Astrocyte (in vitro differentiated cells and primary cell): ENCODE measurements around the gene S100PBP.

Experiments used
- EZH2 ChIP-seq: IDR thresholded peaks from 2 replicates; pipeline ENCODE4 v1.6.1; 2012; ENCODE audit warnings: mild to moderate bottlenecking, low read length, inconsistent platforms; ENCODE audit not compliant: insufficient read depth
- TF ChIP-seq, protein P1 (sequence below): IDR thresholded peaks from 2 replicates; pipeline ENCODE4 v1.5.1; 2011; ENCODE audit warnings: low read depth, mild to moderate bottlenecking, inconsistent platforms, low read length, moderate library complexity; ENCODE audit not compliant: insufficient read depth

DNA sequence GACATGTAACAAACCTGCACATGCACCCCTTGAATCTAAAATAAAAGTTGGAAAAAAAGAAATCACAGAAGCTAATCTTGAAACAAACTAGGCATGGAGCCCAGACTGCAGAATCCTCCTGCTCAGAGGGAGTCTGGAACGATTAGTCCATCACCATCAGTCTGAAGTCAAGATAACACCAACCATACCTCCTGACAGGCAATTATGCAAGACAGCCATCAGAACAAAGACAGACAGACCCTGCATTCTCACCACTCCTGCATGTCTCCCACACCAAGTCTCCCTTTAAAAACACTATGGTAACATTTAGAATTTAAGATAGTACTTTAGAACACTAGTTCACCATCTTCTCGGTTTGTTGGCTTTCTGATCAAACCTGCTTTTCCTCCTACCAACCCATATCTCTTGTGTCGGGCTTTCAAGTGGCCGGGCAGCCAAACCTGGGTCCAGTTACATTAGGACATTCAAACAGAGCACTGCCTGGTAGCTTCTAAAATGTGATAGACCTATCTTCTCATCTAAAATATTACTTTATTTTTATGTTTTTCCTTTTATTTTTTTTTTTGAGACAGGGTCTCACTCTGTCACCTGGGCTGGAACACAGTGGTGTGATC lies 10.4 kb upstream of the S100PBP start:
- TF ChIP-seq, protein P1, sequence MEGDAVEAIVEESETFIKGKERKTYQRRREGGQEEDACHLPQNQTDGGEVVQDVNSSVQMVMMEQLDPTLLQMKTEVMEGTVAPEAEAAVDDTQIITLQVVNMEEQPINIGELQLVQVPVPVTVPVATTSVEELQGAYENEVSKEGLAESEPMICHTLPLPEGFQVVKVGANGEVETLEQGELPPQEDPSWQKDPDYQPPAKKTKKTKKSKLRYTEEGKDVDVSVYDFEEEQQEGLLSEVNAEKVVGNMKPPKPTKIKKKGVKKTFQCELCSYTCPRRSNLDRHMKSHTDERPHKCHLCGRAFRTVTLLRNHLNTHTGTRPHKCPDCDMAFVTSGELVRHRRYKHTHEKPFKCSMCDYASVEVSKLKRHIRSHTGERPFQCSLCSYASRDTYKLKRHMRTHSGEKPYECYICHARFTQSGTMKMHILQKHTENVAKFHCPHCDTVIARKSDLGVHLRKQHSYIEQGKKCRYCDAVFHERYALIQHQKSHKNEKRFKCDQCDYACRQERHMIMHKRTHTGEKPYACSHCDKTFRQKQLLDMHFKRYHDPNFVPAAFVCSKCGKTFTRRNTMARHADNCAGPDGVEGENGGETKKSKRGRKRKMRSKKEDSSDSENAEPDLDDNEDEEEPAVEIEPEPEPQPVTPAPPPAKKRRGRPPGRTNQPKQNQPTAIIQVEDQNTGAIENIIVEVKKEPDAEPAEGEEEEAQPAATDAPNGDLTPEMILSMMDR: no peak
- no peak for TF ChIP-seq EZH2
